ENCODE data around the gene PARP8. TPM values are rescaled to one million over a fixed set of nuclear protein-coding genes. Genes with fewer than 3 reads are reported as not detected.

The PARP8 gene
- total RNA-seq, 3 donors from 2014 or later (not counting 1 experiment from before 2014, with no cell fraction given) = 359 to 395 (median 372) TPM

DNA sequence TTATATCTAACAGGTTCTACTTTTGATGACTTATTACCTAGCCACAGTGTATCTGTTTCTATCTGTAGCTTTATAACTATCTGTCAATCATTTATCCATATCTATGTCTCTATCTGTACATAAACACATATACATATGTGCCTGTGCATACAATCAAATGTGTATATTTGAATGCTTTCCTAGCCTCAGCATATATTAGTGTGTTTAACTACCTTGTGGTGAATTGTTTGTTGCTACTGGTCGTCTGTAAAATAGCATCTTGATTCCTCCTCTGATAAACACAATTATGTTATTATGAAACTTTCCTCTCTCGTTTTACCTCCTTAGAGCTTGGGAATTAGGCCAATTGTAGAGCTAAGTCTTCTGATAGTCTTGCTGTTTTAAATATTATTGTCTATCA is 44.4 kb downstream of the PARP8 start:
- no peaks in the 10 kb centered on the region for H3K27me3 ChIP-seq (ENCODE audit: control insufficient read depth, insufficient read depth, low read length)
- peak in 2 of 3 donors; percentile 5 to 9 for ATAC-seq
- H3K27ac Mint-ChIP-seq = peak overlapping the region; percentile 90 to 91
- TF ChIP-seq, protein P1, sequence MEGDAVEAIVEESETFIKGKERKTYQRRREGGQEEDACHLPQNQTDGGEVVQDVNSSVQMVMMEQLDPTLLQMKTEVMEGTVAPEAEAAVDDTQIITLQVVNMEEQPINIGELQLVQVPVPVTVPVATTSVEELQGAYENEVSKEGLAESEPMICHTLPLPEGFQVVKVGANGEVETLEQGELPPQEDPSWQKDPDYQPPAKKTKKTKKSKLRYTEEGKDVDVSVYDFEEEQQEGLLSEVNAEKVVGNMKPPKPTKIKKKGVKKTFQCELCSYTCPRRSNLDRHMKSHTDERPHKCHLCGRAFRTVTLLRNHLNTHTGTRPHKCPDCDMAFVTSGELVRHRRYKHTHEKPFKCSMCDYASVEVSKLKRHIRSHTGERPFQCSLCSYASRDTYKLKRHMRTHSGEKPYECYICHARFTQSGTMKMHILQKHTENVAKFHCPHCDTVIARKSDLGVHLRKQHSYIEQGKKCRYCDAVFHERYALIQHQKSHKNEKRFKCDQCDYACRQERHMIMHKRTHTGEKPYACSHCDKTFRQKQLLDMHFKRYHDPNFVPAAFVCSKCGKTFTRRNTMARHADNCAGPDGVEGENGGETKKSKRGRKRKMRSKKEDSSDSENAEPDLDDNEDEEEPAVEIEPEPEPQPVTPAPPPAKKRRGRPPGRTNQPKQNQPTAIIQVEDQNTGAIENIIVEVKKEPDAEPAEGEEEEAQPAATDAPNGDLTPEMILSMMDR (IDR thresholded peaks at IDR 0.05) = no peak
- H3K4me3 ChIP-seq (ENCODE audit: low read length) = peak overlapping the region; percentile 4
- intact Hi-C loops (cut with micrococcal nuclease) = loop anchor here (2.0 to 5.0 kb wide), 3 partner anchors 16 to 42 kb away; no protein-coding TSS in a partner anchor
- no peak for DNase-seq
- H3K27ac ChIP-seq (ENCODE audit: low read length) = peak overlapping the region; percentile 72
- peaks cover 1% of the 10 kb centered on the region for H3K36me3 ChIP-seq (ENCODE audit: control insufficient read depth, insufficient read depth, low read length)
- no CpG with 5 or more reads among the region's 2 CpGs for WGBS (ENCODE audit: insufficient coverage)
- H3K9me3 ChIP-seq (ENCODE audit: control insufficient read depth, insufficient read depth, low read length) = no peaks in the 10 kb centered on the region
- peaks cover 70 to 79% of the 10 kb centered on the region in 2 donors for H3K4me1 Mint-ChIP-seq
- peak overlapping the region; percentile 73 for H3K4me3 Mint-ChIP-seq
- no peaks in the 10 kb centered on the region for H3K27me3 Mint-ChIP-seq (ENCODE audit: low read depth in 2 of 2)
- H3K9me3 Mint-ChIP-seq = no peaks in the 10 kb centered on the region
- peaks cover 28% of the 10 kb centered on the region for H3K4me1 ChIP-seq (ENCODE audit: control insufficient read depth, insufficient read depth, low read length)
- H3K36me3 Mint-ChIP-seq = no peaks in the 10 kb centered on the region

DNA sequence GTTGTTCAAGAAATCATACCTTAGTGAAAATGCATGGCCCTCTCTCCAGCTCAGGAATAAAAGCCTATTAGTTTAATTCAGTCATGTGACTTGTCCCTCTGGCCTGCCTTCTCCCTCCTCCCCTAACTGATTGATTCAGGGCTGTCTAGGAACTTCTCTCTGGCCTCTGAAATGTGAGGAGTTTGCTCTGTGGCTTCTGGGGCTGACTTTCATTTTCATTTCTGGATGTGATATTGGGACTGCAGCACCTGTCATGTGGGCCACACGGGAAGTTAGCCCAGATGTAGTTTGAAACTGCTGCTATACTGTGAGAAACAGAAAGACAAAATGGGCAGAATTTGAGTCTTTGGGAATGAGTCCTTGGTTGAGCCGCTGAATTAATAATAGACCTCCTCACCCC is 44.8 kb downstream of the PARP8 start:
- 0% methylated on average over 2 of the region's 2 CpGs for WGBS (ENCODE audit: insufficient coverage)
- Mint-ChIP-seq H3K27me3 (ENCODE audit: low read depth in 2 of 2) (no peaks in the 10 kb centered on the region), H3K4me1 (peaks cover 74 to 81% of the 10 kb centered on the region in 2 donors), H3K36me3 (no peaks in the 10 kb centered on the region), H3K27ac (peak overlapping the region; percentile 90 to 91), H3K9me3 (no peaks in the 10 kb centered on the region), H3K4me3 (peak overlapping the region; percentile 73)
- peak overlapping the region; percentile 72 for H3K27ac ChIP-seq (ENCODE audit: low read length)
- intact Hi-C loops (cut with micrococcal nuclease) = loop anchor here (2.0 to 5.0 kb wide), 3 partner anchors 16 to 42 kb away; no protein-coding TSS in a partner anchor
- H3K27me3 ChIP-seq (ENCODE audit: control insufficient read depth, insufficient read depth, low read length) = no peaks in the 10 kb centered on the region
- no peaks in the 10 kb centered on the region for H3K9me3 ChIP-seq (ENCODE audit: control insufficient read depth, insufficient read depth, low read length)
- H3K4me1 ChIP-seq (ENCODE audit: control insufficient read depth, insufficient read depth, low read length) = peaks cover 28% of the 10 kb centered on the region
- H3K4me3 ChIP-seq (ENCODE audit: low read length) = peak overlapping the region; percentile 4
- TF ChIP-seq, protein P1 (IDR thresholded peaks at IDR 0.05) = no peak
- H3K36me3 ChIP-seq (ENCODE audit: control insufficient read depth, insufficient read depth, low read length) = peaks cover 2% of the 10 kb centered on the region
- DNase-seq (peak; percentile 31 to 88), ATAC-seq (peak; percentile 85 to 92 (median 88))

- Mint-ChIP-seq H3K4me3 (peak overlapping the region; percentile 35), H3K9me3 (no peaks in the 10 kb centered on the region), H3K36me3 (no peaks in the 10 kb centered on the region), H3K4me1 (peaks cover 83 to 89% of the 10 kb centered on the region in 2 donors), H3K27ac (peak overlapping the region; percentile 88 to 90), H3K27me3 (ENCODE audit: low read depth in 2 of 2) (no peaks in the 10 kb centered on the region)
- H3K4me1 ChIP-seq (ENCODE audit: control insufficient read depth, insufficient read depth, low read length) = peaks cover 28% of the 10 kb centered on the region
- ATAC-seq (no peak), DNase-seq (no peak)
- H3K27ac ChIP-seq (ENCODE audit: low read length) = peak overlapping the region; percentile 24
- H3K9me3 ChIP-seq (ENCODE audit: control insufficient read depth, insufficient read depth, low read length) = no peaks in the 10 kb centered on the region
- H3K27me3 ChIP-seq (ENCODE audit: control insufficient read depth, insufficient read depth, low read length) = no peaks in the 10 kb centered on the region
- peaks cover 2% of the 10 kb centered on the region for H3K36me3 ChIP-seq (ENCODE audit: control insufficient read depth, insufficient read depth, low read length)
- intact Hi-C loops (cut with micrococcal nuclease) = loop anchor here (5.0 kb wide), 1 partner anchor 35 kb away; no protein-coding TSS in a partner anchor
- TF ChIP-seq, protein P1 (IDR thresholded peaks at IDR 0.05) = no peak
- 22% methylated on average over 1 of the region's 1 CpG for WGBS (ENCODE audit: insufficient coverage)
- H3K4me3 ChIP-seq (ENCODE audit: low read length) = no peak overlapping the region
Observed at GRCh38 chr5:50712479-50712878, 46.0 kb downstream of the PARP8 start.

- Mint-ChIP-seq H3K36me3 (no peaks in the 10 kb centered on the region), H3K4me1 (peaks cover 82 to 89% of the 10 kb centered on the region in 2 donors), H3K27ac (peak overlapping the region; percentile 84 to 89), H3K27me3 (ENCODE audit: low read depth in 2 of 2) (no peaks in the 10 kb centered on the region), H3K9me3 (no peaks in the 10 kb centered on the region), H3K4me3 (peak overlapping the region; percentile 74)
- Histone ChIP-seq H3K4me3 (ENCODE audit: low read length) (no peak overlapping the region), H3K4me1 (ENCODE audit: control insufficient read depth, insufficient read depth, low read length) (peaks cover 25% of the 10 kb centered on the region), H3K9me3 (ENCODE audit: control insufficient read depth, insufficient read depth, low read length) (no peaks in the 10 kb centered on the region), H3K27ac (ENCODE audit: low read length) (no peak overlapping the region), H3K36me3 (ENCODE audit: control insufficient read depth, insufficient read depth, low read length) (peaks cover 2% of the 10 kb centered on the region), H3K27me3 (ENCODE audit: control insufficient read depth, insufficient read depth, low read length) (no peaks in the 10 kb centered on the region)
- TF ChIP-seq, protein P1 (IDR thresholded peaks at IDR 0.05) = no peak
- DNase-seq = peak in 1 of 2 donors; percentile 28
- 78% methylated on average over 3 of the region's 5 CpGs for WGBS (ENCODE audit: insufficient coverage)
- intact Hi-C loops (cut with micrococcal nuclease) = no loop called here
- peak in 1 of 3 donors; percentile 41 for ATAC-seq
Observed at GRCh38 chr5:50715001-50715400, 48.6 kb downstream of the PARP8 start.

All from natural killer cell (primary cell).